Breast epithelium (tissue), 4 donors: ENCODE data around the gene MYO6. TPM values are rescaled to one million over a fixed set of nuclear protein-coding genes. Genes with fewer than 3 reads are reported as not detected.

Source experiments
- DNase-seq, 2 donors: peaks; one replicate each; pipeline ENCODE4 v3.0.0-alpha.2; 2019; ENCODE audit warnings: low spot score in 2 of 2
- H3K27ac ChIP-seq, 2 donors: fragments of 200-600 bp; sonication (generic) in 1 of 2; one replicate each; pipeline ENCODE4 v1.5.1; 2016 to 2019; ENCODE audit warnings: mild to moderate bottlenecking in 1 of 2
- H3K27me3 ChIP-seq, 2 donors: fragments of 200-600 bp; sonication (generic) in 1 of 2; one replicate each; pipeline versions ENCODE4 v1.5.1 to v1.6.0; 2017 to 2019; ENCODE audit warnings: control low read depth in 1 of 2, mild to moderate bottlenecking in 1 of 2
- H3K36me3 ChIP-seq: fragments of 200-600 bp; one replicate; pipeline ENCODE4 v1.5.1; 2019
- H3K4me1 ChIP-seq, 2 donors: fragments of 200-600 bp; sonication (generic); one replicate each; pipeline ENCODE4 v1.5.1; 2016 to 2019; ENCODE audit warnings: control low read depth in 1 of 2
- H3K4me3 ChIP-seq, 3 donors: fragments of 200-600 bp; sonication (generic); 1 replicate in 2 of 3; 2 replicates in 1 of 3; pipeline ENCODE4 v1.5.1; 2016 to 2019; ENCODE audit warnings: mild to moderate bottlenecking in 3 of 3, moderate library complexity in 2 of 3
- H3K9me3 ChIP-seq, 2 donors: fragments of 200-600 bp; sonication (generic) in 1 of 2; one replicate each; pipeline ENCODE4 v1.5.1; 2016 to 2019; ENCODE audit warnings: control low read depth in 1 of 2
- CTCF ChIP-seq, 3 donors: fragments of 450-650 bp; IDR thresholded peaks; one replicate each; pipeline ENCODE4 v1.5.1; 2016 to 2017; ENCODE audit warnings: antibody characterized with exemption in 3 of 3, mild to moderate bottlenecking in 3 of 3, moderate library complexity in 3 of 3
- POLR2A ChIP-seq: fragments of 450-650 bp; IDR thresholded peaks from one replicate; pipeline ENCODE4 v1.6.1; 2016; ENCODE audit warnings: antibody characterized with exemption, mild to moderate bottlenecking, moderate library complexity
- POLR2AphosphoS5 ChIP-seq, 3 donors: sonication (generic); formaldehyde crosslinking; IDR thresholded peaks; one replicate each; pipeline ENCODE4 v1.6.1; 2017; ENCODE audit warnings: antibody characterized with exemption in 3 of 3
- intact Hi-C: fragments of 100-400 bp; cut with DNase I; formaldehyde crosslinking; loops from one replicate; pipeline ENCODE4 v1.15.1; 2023; ENCODE audit warnings: low total_unique reads
- total RNA-seq, 3 donors: library from RNA; depleted of rRNA; stranded (reverse); fragments of >200 nt; gene quantifications; one replicate each; pipeline ENCODE4 v1.1.0, GENCODE V29; 2016

Gene MYO6
- total RNA-seq, 3 donors from 2014 or later, result 21.8 to 143 (median 89.5) TPM

- Histone ChIP-seq H3K4me3 (no peak overlapping the region), H3K4me1 (no peaks in the 10 kb centered on the region), H3K36me3 (no peaks in the 10 kb centered on the region), H3K9me3 (no peaks in the 10 kb centered on the region), H3K27ac (no peak overlapping the region), H3K27me3 (no peaks in the 10 kb centered on the region)
- intact Hi-C loops, result no loop called here
- no peak for DNase-seq
- TF ChIP-seq POLR2A (no peak), POLR2AphosphoS5 (IDR thresholded peaks at IDR 0.05) (no peak), CTCF (IDR thresholded peaks at IDR 0.05) (no peak)
Measured at GRCh38 chr6:75876152-75876551, 127.1 kb downstream of the MYO6 start.

- H3K27me3 ChIP-seq, result no peaks in the 10 kb centered on the region
- TF ChIP-seq POLR2A (no peak), POLR2AphosphoS5 (IDR thresholded peaks at IDR 0.05) (no peak), CTCF (IDR thresholded peaks at IDR 0.05) (no peak)
- no peaks in the 10 kb centered on the region for H3K9me3 ChIP-seq
- intact Hi-C loops, result no loop called here
- H3K36me3 ChIP-seq, result peaks cover 5% of the 10 kb centered on the region
- no peak for DNase-seq
- no peak overlapping the region for H3K4me3 ChIP-seq
- no peak overlapping the region for H3K27ac ChIP-seq
- no peaks in the 10 kb centered on the region for H3K4me1 ChIP-seq
Measured at GRCh38 chr6:75880305-75880704, 131.3 kb downstream of the MYO6 start.

- H3K27ac ChIP-seq, result no peak overlapping the region
- no peaks in the 10 kb centered on the region for H3K4me1 ChIP-seq
- H3K36me3 ChIP-seq, result peaks cover 5% of the 10 kb centered on the region
- no peak for DNase-seq
- TF ChIP-seq CTCF (IDR thresholded peaks at IDR 0.05) (no peak), POLR2AphosphoS5 (IDR thresholded peaks at IDR 0.05) (no peak), POLR2A (no peak)
- H3K9me3 ChIP-seq, result no peaks in the 10 kb centered on the region
- H3K27me3 ChIP-seq, result no peaks in the 10 kb centered on the region
- intact Hi-C loops, result no loop called here
- H3K4me3 ChIP-seq, result no peak overlapping the region
Measured at GRCh38 chr6:75882734-75883133, 133.7 kb downstream of the MYO6 start.

GRCh38 chr6:75884822-75885221, 135.8 kb downstream of the MYO6 start:
- no peak for DNase-seq
- no peak overlapping the region for H3K4me3 ChIP-seq
- intact Hi-C loops, result no loop called here
- peaks cover 5% of the 10 kb centered on the region for H3K36me3 ChIP-seq
- H3K9me3 ChIP-seq, result no peaks in the 10 kb centered on the region
- H3K27ac ChIP-seq, result no peak overlapping the region
- no peaks in the 10 kb centered on the region for H3K4me1 ChIP-seq
- no peaks in the 10 kb centered on the region for H3K27me3 ChIP-seq
- TF ChIP-seq POLR2AphosphoS5 (IDR thresholded peaks at IDR 0.05) (no peak), POLR2A (no peak), CTCF (IDR thresholded peaks at IDR 0.05) (no peak)

GRCh38 chr6:75892384-75892783, 143.3 kb downstream of the MYO6 start:
- TF ChIP-seq POLR2A (no peak), POLR2AphosphoS5 (IDR thresholded peaks at IDR 0.05) (no peak), CTCF (IDR thresholded peaks at IDR 0.05) (no peak)
- H3K4me3 ChIP-seq, result no peak overlapping the region
- H3K9me3 ChIP-seq, result no peaks in the 10 kb centered on the region
- intact Hi-C loops, result loop anchor here (5.0 kb wide), 1 partner anchor 680 kb away; no protein-coding TSS in a partner anchor
- H3K4me1 ChIP-seq, result no peaks in the 10 kb centered on the region
- DNase-seq, result no peak
- no peaks in the 10 kb centered on the region for H3K27me3 ChIP-seq
- H3K27ac ChIP-seq, result no peak overlapping the region
- no peaks in the 10 kb centered on the region for H3K36me3 ChIP-seq
